Measurements from ENCODE around the gene NUTM1.
"Not testable (repeated sequence)": the region's sequence is repeated elsewhere in the genome, so short reads cannot be mapped to it uniquely, and the experiment has no call there.

DNA sequence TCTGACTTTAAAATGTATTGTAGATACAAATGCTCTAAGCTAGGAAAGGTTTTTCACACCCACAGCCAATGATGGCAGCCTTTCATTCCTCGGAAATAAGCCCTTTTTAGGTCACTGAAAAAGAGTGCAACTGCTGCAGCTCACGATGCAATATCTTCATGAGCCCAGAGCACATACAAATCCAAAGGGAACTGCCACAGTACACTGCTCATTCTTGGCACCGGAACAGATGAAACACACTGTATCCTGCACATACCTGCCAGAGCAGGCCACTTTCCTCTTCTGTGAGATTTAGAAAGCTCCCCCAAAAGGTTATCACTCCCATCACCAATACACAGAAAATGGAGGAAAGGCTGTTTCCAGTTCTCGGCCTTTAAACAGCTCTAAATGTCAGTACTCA is 37.4 kb downstream of the NUTM1 start:
- TF ChIP-seq POLR2A, CTCF, POLR2AphosphoS5 (IDR thresholded peaks at IDR 0.05): not testable (repeated sequence)
